H1 (cell line): Measurements from ENCODE around the gene FAM53A. TPM values are rescaled to one million over a fixed set of nuclear protein-coding genes. Genes with fewer than 3 reads are reported as not detected.

ENCODE experiments used
- CTCF ChIA-PET: fragments of 300-600 bp; sonication (Branson Sonifier 250); formaldehyde crosslinking; loops from one replicate; lab custom pipeline; 2021; ENCODE audit not compliant: partially characterized antibody; lab: Charles Lee
- POLR2A ChIA-PET: fragments of 300-600 bp; sonication (Branson Sonifier 250); formaldehyde crosslinking; loops from one replicate; lab custom pipeline; 2021; ENCODE audit warnings: inconsistent platforms; ENCODE audit not compliant: partially characterized antibody; lab: Charles Lee
- DNase-seq, 2 experiments: peaks; one replicate each; pipeline versions ENCODE4 v3.0.0 to v3.0.0-alpha.2; 2010 to 2022; ENCODE audit warnings: low spot score in 2 of 2, low read depth in 1 of 2, mixed read lengths in 1 of 2
- FAIRE-seq: peaks from 2 replicates; lab custom pipeline; 2011; peaks lifted over from hg19 to GRCh38; lab: Jason Lieb, UNC
- H2AFZ ChIP-seq: 2 replicates; pipeline ENCODE4 v1.8.1; 2012; ENCODE audit warnings: low read length, inconsistent platforms
- H2AK5ac ChIP-seq: 2 replicates; pipeline ENCODE4 v1.6.1; 2013; ENCODE audit warnings: low read depth, low read length
- H2BK120ac ChIP-seq: replicated peaks from 2 replicates; pipeline ENCODE3; 2013; ENCODE audit warnings: low read depth, low read length, inconsistent platforms
- H2BK12ac ChIP-seq: 2 replicates; pipeline ENCODE4 v1.6.1; 2013; ENCODE audit warnings: low read depth, low read length
- H2BK15ac ChIP-seq: 2 replicates; pipeline ENCODE4 v1.6.1; 2013; ENCODE audit warnings: low read length
- H2BK20ac ChIP-seq: 2 replicates; pipeline ENCODE4 v1.6.1; 2013; ENCODE audit warnings: low read length
- H2BK5ac ChIP-seq: 2 replicates; pipeline ENCODE4 v1.6.1; 2013; ENCODE audit warnings: low read depth, low read length
- H3K14ac ChIP-seq: 2 replicates; pipeline ENCODE4 v1.6.1; 2013; ENCODE audit warnings: inconsistent platforms; ENCODE audit not compliant: insufficient read length
- H3K18ac ChIP-seq: 2 replicates; pipeline ENCODE4 v1.6.1; 2013; ENCODE audit warnings: low read length; ENCODE audit errors: extremely low read depth
- H3K23ac ChIP-seq: 2 replicates; pipeline ENCODE4 v1.6.1; 2013; ENCODE audit warnings: inconsistent platforms; ENCODE audit not compliant: insufficient read length
- H3K23me2 ChIP-seq: 2 replicates; pipeline ENCODE4 v1.6.1; 2013; ENCODE audit warnings: low read depth, low read length
- H3K27ac ChIP-seq: 2 replicates; pipeline ENCODE4 v1.6.1; 2011; ENCODE audit warnings: low read depth, low read length, inconsistent platforms
- H3K27me3 ChIP-seq, 4 experiments: replicated peaks in 1 of 4; 1 replicate in 1 of 4; 2 replicates in 3 of 4; pipeline versions ENCODE4 v1.6.1 to v1.8.1; 2011 to 2013; ENCODE audit warnings: low read length in 3 of 4, mild to moderate bottlenecking in 3 of 4, inconsistent platforms in 2 of 4, mixed read lengths in 2 of 4, moderate library complexity in 1 of 4; ENCODE audit not compliant: control insufficient read depth in 3 of 4, insufficient read depth in 3 of 4; ENCODE audit errors: extremely low read depth in 1 of 4
- H3K36me3 ChIP-seq, 4 experiments: 2 replicates each; pipeline versions ENCODE4 v1.6.1 to v1.8.1; 2011 to 2013; ENCODE audit warnings: mild to moderate bottlenecking in 4 of 4, low read length in 3 of 4, moderate library complexity in 2 of 4, control low read depth in 1 of 4, inconsistent platforms in 1 of 4; ENCODE audit not compliant: insufficient read depth in 4 of 4, control insufficient read depth in 2 of 4
- H3K4ac ChIP-seq: replicated peaks from 2 replicates; pipeline ENCODE3; 2013; ENCODE audit warnings: low read length, low read depth, mixed read lengths, inconsistent platforms; ENCODE audit not compliant: insufficient read length
- H3K4me1 ChIP-seq, 4 experiments: replicated peaks in 1 of 4; 1 replicate in 1 of 4; 2 replicates in 3 of 4; pipeline versions ENCODE4 v1.6.1 to v1.8.1; 2011 to 2013; ENCODE audit warnings: low read length in 3 of 4, inconsistent platforms in 2 of 4, mixed read lengths in 1 of 4; ENCODE audit not compliant: insufficient read depth in 4 of 4, control insufficient read depth in 3 of 4
- H3K4me2 ChIP-seq, 2 experiments: 2 replicates each; pipeline versions ENCODE4 v1.6.1 to v1.8.1; 2011 to 2013; ENCODE audit warnings: low read depth in 2 of 2, low read length in 2 of 2, control low read depth in 1 of 2, inconsistent platforms in 1 of 2, mild to moderate bottlenecking in 1 of 2; ENCODE audit not compliant: insufficient read depth in 1 of 2
- H3K4me3 ChIP-seq, 4 experiments: fragments of 200-600, 300-600 bp in 1 of 4; sonication (generic), shearing (Covaris generic), sonication (Bioruptor Twin) in 1 of 4; 2 replicates each; pipeline versions ENCODE4 v1.5.1 to v1.8.1; 2011 to 2016; ENCODE audit warnings: low read length in 4 of 4, low read depth in 3 of 4, control low read depth in 2 of 4, inconsistent platforms in 2 of 4, mild to moderate bottlenecking in 2 of 4, mixed read lengths in 1 of 4, moderate library complexity in 1 of 4; ENCODE audit not compliant: insufficient read depth in 2 of 4; ENCODE audit errors: extremely low read depth in 1 of 4
- H3K56ac ChIP-seq: replicated peaks from 2 replicates; pipeline ENCODE3; 2013; ENCODE audit warnings: low read depth, mild to moderate bottlenecking, mixed read lengths, low read length, inconsistent platforms; ENCODE audit not compliant: insufficient read length
- H3K79me1 ChIP-seq: 2 replicates; pipeline ENCODE4 v1.6.1; 2013; ENCODE audit warnings: low read depth, low read length, control low read depth
- H3K79me2 ChIP-seq, 2 experiments: 2 replicates each; pipeline versions ENCODE4 v1.6.1 to v1.8.1; 2012 to 2013; ENCODE audit warnings: low read length in 2 of 2, mild to moderate bottlenecking in 2 of 2, inconsistent platforms in 1 of 2; ENCODE audit not compliant: insufficient read depth in 2 of 2, control insufficient read depth in 1 of 2
- H3K9ac ChIP-seq, 4 experiments: replicated peaks in 1 of 4; 1 replicate in 1 of 4; 2 replicates in 3 of 4; pipeline versions ENCODE4 v1.6.1 to v1.8.1; 2011 to 2013; ENCODE audit warnings: low read depth in 3 of 4, low read length in 3 of 4, control low read depth in 2 of 4, mild to moderate bottlenecking in 2 of 4, moderate library complexity in 2 of 4, inconsistent platforms in 1 of 4; ENCODE audit errors: extremely low read depth in 1 of 4
- H3K9me3 ChIP-seq, 2 experiments: 2 replicates each; pipeline versions ENCODE4 v1.6.1 to v1.8.1; 2012 to 2013; ENCODE audit warnings: mild to moderate bottlenecking in 2 of 2, moderate library complexity in 2 of 2, control low read depth in 1 of 2, inconsistent platforms in 1 of 2, low read depth in 1 of 2, low read length in 1 of 2, mixed read lengths in 1 of 2; ENCODE audit not compliant: insufficient read depth in 2 of 2
- H4K20me1 ChIP-seq, 2 experiments: replicated peaks in 1 of 2; 2 replicates each; pipeline versions ENCODE3 to v1.8.1; 2011 to 2013; ENCODE audit warnings: inconsistent platforms in 2 of 2, low read length in 2 of 2, mild to moderate bottlenecking in 1 of 2; ENCODE audit not compliant: insufficient read depth in 2 of 2, control insufficient read depth in 1 of 2
- H4K5ac ChIP-seq: 2 replicates; pipeline ENCODE4 v1.6.1; 2013; ENCODE audit warnings: low read length, low read depth, mixed read lengths, inconsistent platforms; ENCODE audit not compliant: insufficient read length
- H4K8ac ChIP-seq: 2 replicates; pipeline ENCODE4 v1.8.0; 2013; ENCODE audit warnings: mild to moderate bottlenecking, moderate library complexity, low read length, inconsistent platforms; ENCODE audit not compliant: insufficient read depth; ENCODE audit errors: extremely low read depth
- H4K91ac ChIP-seq: replicated peaks from 2 replicates; pipeline ENCODE3; 2013; ENCODE audit warnings: low read length, mixed read lengths, inconsistent platforms; ENCODE audit not compliant: insufficient read length
- BCL11A ChIP-seq, 2 experiments: IDR thresholded peaks; one replicate each; pipeline ENCODE4 v1.6.1; 2011; ENCODE audit warnings: low read depth in 2 of 2, low read length in 2 of 2, mild to moderate bottlenecking in 2 of 2
- CHD1 ChIP-seq: IDR thresholded peaks from 2 replicates; pipeline ENCODE4 v1.6.1; 2012; ENCODE audit warnings: low read depth, low read length, improper control_type of control experiment
- KDM4A ChIP-seq: IDR thresholded peaks from one replicate; pipeline ENCODE4 v1.7.1; 2012; ENCODE audit warnings: low read depth, mild to moderate bottlenecking, moderate library complexity, low read length, inconsistent platforms; ENCODE audit not compliant: severe bottlenecking
- SP4 ChIP-seq: IDR thresholded peaks from 2 replicates; pipeline ENCODE4 v1.6.1; 2012; ENCODE audit warnings: low read length, inconsistent platforms
- TEAD4 ChIP-seq: IDR thresholded peaks from 2 replicates; pipeline ENCODE4 v1.6.1; 2012; ENCODE audit warnings: low read depth, low read length, inconsistent platforms, mixed read lengths
- ZNF274 ChIP-seq: IDR thresholded peaks from 2 replicates; pipeline ENCODE4 v1.7.0; 2012; ENCODE audit warnings: low read length, borderline replicate concordance; ENCODE audit errors: extremely low read depth
- WGBS, 2 experiments: shearing (Covaris generic) in 1 of 2; methylation state at CpG; one replicate each; pipeline versions ENCODE4 v1.1.6 to v1.1.7; 2013 to 2015; ENCODE audit warnings: low lambda C conversion rate in 2 of 2, mixed read lengths in 2 of 2, inconsistent platforms in 1 of 2, low coverage in 1 of 2, missing lambda C conversion rate in 1 of 2; ENCODE audit not compliant: insufficient replicate concordance in 2 of 2, insufficient coverage in 1 of 2, insufficient read length in 1 of 2; ENCODE audit errors: extremely low coverage in 1 of 2, missing lambda C conversion rate in 1 of 2; 5-methylcytosine and 5-hydroxymethylcytosine counted together
- polyA plus RNA-seq, 7 experiments: library from polyadenylated mRNA; depleted of rRNA in 3 of 7; stranded (reverse) in 5 of 7; unstranded in 2 of 7; fragments of >200 nt in 5 of 7; fragments of 200-250 nt in 2 of 7; gene quantifications; 1 replicate in 5 of 7; 2 replicates in 1 of 7; 4 replicates in 1 of 7; pipeline versions ENCODE4 v1.2.1 to v1.2.3, GENCODE V29; 2011 to 2013; ENCODE audit warnings: missing spikeins in 2 of 7, mixed read lengths in 2 of 7
- total RNA-seq: library from RNA; stranded (reverse); fragmentation: NEBNext Ultra II Directional; extraction: Animal tissue kit (Norgen Biotek cat#: 25700); gene quantifications from 2 replicates; pipeline ENCODE4 v1.2.1, GENCODE V29; 2021
- TF ChIP-seq, protein P1 (sequence below): IDR thresholded peaks from 2 replicates; pipeline ENCODE4 v1.6.1; 2012; ENCODE audit warnings: low read length, inconsistent platforms

FAM53A gene
- total and polyA plus RNA-seq, 2 of the 8 experiments (the other 6 are each of a cell fraction or from before 2014, with no cell fraction given): 1.9 to 2.0 TPM

DNA sequence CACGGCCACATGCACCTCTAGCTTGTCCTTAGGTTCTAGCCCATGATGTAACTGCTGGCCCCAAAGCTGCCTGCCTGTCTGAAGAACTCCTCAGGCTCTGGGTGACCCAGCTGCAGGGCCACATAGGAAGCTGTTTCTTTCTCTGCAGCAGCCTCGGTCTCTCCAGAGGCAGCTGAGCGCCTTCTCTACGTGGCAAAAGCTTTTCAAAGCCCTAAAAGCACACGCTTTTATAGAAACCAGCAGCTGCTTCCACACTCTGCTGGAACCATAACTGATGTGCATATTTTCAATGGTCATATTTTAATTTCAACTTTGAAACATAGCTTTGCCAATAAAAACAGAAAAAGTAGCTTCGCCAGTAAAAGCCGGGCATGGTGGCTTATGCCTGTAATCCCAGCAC, 37.4 kb downstream of the FAM53A start:
- Histone ChIP-seq H3K27me3 (no peaks in the 10 kb centered on the region), H4K5ac (no peak overlapping the region), H3K4ac (no peak overlapping the region), H2AFZ (no peak overlapping the region), H3K9me3 (no peaks in the 10 kb centered on the region), H4K8ac (no peak overlapping the region), H2BK120ac (no peak overlapping the region), H3K56ac (no peak overlapping the region), H3K23me2 (peaks cover under 1% of the 10 kb centered on the region; the same call in 1 of the 2 replicates), H2BK5ac (no peak overlapping the region), H2BK20ac (no peak overlapping the region), H4K20me1 (no peaks in the 10 kb centered on the region), H3K4me1 (peaks cover 0 to 7% (median 3%) of the 10 kb centered on the region in 4 experiments; a peak in 4 of 7 replicates), H3K79me2 (no peaks in the 10 kb centered on the region), H3K23ac (no peak overlapping the region), H4K91ac (no peak overlapping the region), H3K14ac (no peak overlapping the region), H3K4me2 (no peak overlapping the region), H2BK15ac (no peak overlapping the region), H3K4me3 (no peak overlapping the region), H2AK5ac (no peak overlapping the region), H3K36me3 (no peaks in the 10 kb centered on the region), H3K9ac (no peak overlapping the region), H3K79me1 (no peaks in the 10 kb centered on the region), H3K27ac (no peak overlapping the region), H2BK12ac (no peak overlapping the region), H3K18ac (no peak overlapping the region)
- POLR2A ChIA-PET: interaction anchor here (0.6 kb wide), 1 partner anchor 552 kb away, joined by 3 read pairs; no protein-coding TSS in a partner anchor
- WGBS, 2 experiments: 97% methylated on average over 7 of the region's 7 CpGs; no CpG with 5 or more reads in 1 of the 2 experiments
- no peak for FAIRE-seq
- no peak for TF ChIP-seq BCL11A (IDR thresholded peaks at IDR 0.05; ENCODE audit: low read depth in 2 of 2, low read length in 2 of 2)
- no peak for TF ChIP-seq KDM4A
- TF ChIP-seq, protein P1, sequence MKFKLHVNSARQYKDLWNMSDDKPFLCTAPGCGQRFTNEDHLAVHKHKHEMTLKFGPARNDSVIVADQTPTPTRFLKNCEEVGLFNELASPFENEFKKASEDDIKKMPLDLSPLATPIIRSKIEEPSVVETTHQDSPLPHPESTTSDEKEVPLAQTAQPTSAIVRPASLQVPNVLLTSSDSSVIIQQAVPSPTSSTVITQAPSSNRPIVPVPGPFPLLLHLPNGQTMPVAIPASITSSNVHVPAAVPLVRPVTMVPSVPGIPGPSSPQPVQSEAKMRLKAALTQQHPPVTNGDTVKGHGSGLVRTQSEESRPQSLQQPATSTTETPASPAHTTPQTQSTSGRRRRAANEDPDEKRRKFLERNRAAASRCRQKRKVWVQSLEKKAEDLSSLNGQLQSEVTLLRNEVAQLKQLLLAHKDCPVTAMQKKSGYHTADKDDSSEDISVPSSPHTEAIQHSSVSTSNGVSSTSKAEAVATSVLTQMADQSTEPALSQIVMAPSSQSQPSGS: no peak
- no peak for TF ChIP-seq CHD1
- no peak for TF ChIP-seq TEAD4
- no peak for TF ChIP-seq SP4
- TF ChIP-seq ZNF274: no peak
- no peak for DNase-seq
- CTCF ChIA-PET: interaction anchor here (1.0 to 3.6 kb wide), 4 partner anchors 11 to 291 kb away, joined by 3 to 13 read pairs (median 4); no protein-coding TSS in a partner anchor
